HUDEP-2 (cell line): ENCODE data around the gene MGAT1.
"Not testable (repeated sequence)": the region's sequence is repeated elsewhere in the genome, so short reads cannot be mapped to it uniquely, and the experiment has no call there.

Experiments
- DNase-seq, 76 experiments: peaks; one replicate each; lab custom pipeline; 2025; ENCODE audit not compliant: unreplicated experiment in 76 of 76; lab: John Stamatoyannopoulos, UW

The MGAT1 gene

DNA sequence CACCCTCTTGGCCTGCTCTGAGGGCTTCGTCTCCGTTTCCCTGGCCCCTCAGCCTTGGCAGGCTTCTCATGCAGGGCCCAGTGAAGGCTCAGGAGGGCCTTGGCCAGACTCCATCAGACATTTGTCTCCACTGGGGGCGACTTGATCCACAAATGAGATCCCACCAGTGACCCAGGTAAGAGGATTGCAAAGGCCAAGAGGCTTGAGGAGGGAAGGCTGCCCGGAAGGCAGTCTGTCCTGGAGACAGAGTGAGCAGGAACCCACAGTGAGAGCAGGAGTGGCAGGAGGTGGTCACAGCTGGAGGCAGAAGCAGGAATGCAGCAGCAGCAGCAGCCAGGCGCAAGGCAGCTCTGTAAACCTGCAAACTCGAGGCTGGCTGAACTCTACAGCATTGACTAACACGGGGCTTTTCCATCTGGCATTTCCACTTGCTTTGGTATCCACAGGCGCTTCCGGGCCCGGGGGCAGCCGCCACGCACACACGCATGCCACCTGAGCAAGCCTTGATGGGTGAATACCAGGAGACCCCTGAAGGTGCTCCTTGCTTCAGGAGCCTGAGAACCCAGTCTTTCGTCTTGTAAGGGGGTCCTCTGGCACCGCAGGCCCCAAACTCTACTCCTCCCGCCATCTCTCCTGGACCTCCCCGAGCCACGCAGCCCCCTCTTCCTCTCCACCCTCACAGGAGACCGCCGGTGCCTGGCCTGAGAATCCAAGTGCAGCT, 14.7 kb downstream of the MGAT1 start:
- no peak for DNase-seq

DNA sequence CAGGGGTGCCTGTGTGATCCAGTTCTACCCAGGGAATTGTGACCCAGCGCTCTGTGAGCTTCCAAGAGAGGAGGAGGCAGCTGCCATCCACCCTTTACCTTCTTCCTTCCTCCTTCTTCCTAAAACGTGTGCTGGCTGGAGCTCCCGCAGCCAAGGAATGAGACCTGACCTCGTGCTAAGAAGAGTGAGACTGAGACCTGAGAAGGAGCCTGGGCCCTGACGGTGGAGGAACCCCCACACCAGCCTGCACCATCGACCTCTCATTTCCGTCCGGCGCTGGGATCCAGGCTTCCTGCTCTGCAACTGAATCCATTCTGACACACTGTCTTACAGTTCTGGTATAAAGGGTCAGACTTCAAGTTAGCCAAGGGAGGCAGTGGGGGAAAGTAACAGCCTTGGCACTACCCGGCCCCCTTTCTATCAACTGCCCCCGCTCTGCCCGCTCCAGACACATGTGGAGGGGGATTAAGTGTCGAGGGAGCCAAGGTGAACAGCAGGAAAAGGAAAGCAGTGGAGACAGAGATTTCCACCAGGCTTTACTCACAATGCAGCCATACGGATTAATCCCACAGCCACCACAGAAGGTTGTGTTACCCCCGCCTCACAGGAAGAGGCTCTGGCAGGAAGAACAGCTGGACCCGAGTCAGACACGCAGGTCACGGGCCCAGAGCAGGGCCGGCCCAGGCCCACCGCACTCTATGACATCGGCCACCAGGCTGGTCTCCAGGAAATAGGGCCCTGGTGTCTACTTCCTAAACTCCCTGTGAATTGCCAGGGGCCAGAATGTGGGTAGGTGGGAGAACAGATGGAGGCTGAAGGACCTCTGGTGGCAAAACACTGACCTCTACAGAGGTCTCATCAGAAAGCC, 15.8 kb downstream of the MGAT1 start:
- no peak for DNase-seq

GRCh38 chr5:180785794-180786221, 16.8 kb downstream of the MGAT1 start:
- DNase-seq: peak in 1 of 76 experiments; percentile 10

DNA sequence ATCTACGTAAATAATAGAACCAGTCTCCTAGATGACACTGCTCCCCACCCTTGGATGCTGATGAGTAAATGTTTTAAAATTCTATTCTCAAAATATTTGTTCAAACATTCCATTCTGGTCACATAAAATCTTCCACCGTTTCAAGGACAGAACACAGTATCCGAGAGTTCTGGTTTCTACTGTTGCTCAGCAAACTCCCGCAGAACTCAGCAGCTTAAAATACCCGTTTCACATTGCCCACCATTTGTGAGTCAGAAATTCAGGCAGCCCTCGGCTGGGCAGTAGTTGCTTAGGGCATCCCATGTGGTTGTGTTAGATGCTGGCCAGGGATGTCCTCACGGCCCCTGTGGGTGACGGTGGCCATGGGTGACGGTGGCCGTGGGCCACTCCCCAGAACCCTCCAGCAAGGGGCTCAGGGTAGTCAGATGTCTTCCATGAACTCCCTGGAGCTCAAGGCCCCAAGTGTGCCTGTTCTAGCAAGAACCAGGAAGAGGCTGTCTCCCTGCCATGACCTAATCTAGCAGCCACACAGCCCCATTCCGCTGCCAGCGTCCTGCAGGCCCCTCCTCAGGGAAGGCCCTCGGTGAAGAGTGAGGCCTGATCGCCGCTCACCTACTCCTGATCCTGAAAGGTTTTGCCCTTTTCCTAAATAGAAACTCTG, 17.4 kb downstream of the MGAT1 start:
- DNase-seq: no peak

DNA sequence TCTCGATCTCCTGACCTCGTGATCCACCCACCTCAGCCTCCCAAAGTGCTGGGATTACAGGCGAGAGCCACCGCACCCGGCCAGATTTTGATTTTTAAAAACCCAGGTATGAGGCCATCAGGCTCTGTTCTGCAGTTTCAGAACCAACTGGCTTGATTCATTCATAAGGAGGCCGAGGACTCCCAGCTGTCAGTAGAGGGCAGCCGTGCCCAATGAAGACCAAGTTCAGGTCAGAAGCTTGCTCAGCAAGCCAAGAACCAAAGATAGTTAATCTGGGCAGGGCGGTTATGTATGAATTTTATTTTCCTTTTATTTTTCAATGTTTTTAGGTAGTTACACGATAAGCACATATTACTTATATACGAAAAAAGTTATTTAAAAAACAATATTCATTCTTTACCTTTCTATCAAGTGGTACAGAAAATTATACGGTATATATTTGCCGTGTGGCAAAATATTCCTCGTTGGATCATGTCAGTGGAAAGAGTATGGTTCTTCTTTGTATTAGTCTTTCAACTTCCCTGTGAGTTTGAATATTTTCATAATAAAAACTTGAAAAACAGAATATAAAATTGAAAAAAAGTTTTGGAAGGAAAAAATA, 18.0 kb downstream of the MGAT1 start:
- peak in 72 of 76 experiments; percentile 24 to 86 (median 68) for DNase-seq

DNA sequence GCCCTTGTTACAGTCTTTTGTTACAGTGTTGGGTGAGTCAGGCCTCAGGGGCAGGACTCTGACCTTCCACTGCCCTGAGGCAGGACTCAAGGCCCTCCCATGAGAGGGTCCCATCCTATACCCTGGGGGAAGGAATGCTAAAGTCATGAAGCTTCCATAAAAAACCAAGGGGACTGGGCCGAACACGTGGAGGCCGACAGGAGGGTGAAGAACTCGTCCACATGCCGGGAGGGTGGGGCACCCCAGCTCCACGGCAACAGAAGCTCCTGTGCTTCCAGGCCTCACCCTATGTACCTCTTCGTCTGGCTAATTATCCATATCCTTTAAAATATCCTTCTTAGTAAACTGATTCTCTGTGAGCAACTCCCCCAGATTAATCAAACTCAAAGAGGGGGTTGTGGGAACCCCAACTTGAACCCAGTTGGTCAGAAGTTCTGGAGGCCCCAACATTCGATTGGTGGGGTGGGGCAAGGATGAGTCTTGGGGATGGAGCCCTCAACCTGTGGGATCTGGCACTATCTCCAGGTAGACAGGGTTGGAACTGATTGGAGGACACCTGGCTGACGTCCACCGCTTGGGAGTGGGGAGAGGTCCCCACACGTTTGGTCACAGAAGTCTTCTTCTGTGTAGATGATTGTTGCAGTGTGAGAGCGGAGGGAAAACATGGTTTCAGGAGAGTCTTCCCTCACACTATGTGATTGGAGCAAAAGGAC, 19.1 kb downstream of the MGAT1 start:
- no peak for DNase-seq

DNA sequence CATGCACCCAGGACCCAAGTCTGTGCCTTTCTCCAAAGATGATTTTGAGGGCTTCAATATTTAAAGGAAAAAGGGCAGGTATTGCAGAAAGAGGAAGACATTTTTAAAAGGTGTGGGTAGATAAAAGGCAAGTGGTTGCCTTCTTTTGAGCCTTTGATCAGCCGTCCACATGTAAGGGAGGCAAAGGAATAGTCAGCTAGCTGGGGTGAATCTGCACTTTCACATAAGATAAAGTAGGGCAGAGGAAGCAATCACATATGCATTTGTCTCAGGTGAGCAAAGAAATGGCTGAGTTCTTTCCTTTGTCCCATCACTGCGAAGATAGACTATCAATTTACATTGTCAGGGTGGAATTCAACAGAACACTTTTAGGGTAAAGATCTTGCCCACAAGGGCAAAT, 19.9 kb downstream of the MGAT1 start:
- DNase-seq: peak in 5 of 76 experiments; percentile 15 to 52 (median 26)

GRCh38 chr5:180781900-180782326, 20.7 kb downstream of the MGAT1 start:
- peak in 69 of 76 experiments; percentile 13 to 85 (median 55) for DNase-seq

- DNase-seq: peak in 4 of 76 experiments; percentile 18 to 33 (median 26)
Measured at GRCh38 chr5:180779985-180780610, 22.5 kb downstream of the MGAT1 start.

GRCh38 chr5:180777475-180777874, 25.1 kb downstream of the MGAT1 start:
- DNase-seq: no peak

DNA sequence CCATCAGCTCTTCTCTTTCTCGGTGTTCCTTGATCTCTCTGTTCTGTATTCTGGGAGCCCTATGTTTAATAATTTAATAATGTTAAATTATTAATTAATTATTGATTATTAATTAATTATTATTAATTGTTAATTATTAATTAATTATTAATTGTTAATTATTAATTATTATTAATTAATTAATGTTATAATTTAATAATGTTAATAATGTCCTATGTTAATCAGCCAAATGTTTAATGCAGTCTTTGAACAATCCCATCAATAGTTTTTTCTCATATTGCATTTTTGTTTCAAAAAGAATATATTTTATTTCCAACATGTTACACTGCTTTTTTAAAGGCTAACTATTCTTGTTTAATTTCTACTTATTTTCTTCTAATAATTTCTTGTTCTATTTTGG, 26.2 kb downstream of the MGAT1 start:
- DNase-seq: no peak

DNA sequence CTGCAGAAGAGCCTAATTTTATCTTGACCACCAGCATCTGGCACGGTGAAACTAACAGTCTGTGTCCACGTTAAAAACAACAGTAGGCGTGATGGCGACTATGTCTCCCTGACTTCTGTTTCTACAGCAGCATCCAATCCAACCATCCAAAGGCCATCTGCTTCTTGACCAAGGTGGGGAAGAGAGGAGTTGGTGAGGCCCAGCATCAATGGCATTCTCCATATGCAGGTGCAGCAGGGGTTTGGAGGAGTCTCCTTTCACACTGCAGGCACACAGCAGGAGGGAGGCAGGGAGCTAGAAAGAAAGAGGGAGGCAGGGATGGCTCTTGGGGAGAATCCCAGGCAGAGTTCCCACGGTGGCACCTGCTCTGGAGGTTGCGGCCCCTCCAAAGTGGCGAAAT, 27.0 kb downstream of the MGAT1 start:
- DNase-seq: no peak

GRCh38 chr5:180771839-180772238, 30.8 kb downstream of the MGAT1 start:
- no peak for DNase-seq

GRCh38 chr5:180769821-180770220, 32.8 kb downstream of the MGAT1 start:
- DNase-seq: no peak

- DNase-seq: no peak
Measured at GRCh38 chr5:180755601-180756000, 47.0 kb downstream of the MGAT1 start.

- no peak for DNase-seq
Measured at GRCh38 chr5:180744253-180744652, 58.4 kb downstream of the MGAT1 start.

DNA sequence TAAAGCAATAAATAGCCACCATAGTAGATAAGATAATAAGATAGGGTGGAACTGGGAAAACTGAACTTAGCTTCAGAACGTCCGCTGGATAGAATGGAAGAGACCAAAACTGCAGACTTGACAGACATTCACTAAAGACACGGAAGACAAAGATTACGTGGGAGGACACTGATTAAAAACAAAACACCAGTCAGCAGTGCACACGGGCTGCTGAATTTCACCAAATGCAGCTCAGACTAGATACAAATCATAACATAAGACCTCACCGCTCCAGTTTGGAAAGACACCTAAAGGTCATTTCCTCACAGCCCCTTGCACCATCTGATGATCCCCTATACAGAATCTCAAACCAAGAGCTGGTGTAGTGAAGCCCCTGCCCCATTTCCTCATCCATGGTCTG, 59.9 kb downstream of the MGAT1 start:
- no peak for DNase-seq

DNA sequence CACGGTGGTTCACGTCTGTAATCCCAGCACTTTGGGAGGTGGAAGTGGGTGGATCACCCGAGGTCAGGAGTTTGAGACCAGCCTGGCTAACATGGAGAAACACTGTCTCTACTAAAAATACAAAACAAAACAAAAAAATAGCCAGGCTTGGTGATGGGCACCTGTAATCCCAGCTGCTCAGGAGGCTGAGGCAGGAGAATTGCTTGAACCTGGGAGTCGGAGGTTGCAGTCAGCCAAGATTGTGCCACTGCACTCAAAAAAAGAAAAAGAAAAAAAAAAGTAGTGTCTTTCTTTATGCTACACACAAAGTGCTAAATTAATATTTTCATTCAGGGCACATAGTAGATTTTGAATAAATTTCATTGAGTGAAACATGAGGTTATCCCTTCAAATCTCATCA, 61.7 kb downstream of the MGAT1 start:
- DNase-seq: not testable (repeated sequence)

DNA sequence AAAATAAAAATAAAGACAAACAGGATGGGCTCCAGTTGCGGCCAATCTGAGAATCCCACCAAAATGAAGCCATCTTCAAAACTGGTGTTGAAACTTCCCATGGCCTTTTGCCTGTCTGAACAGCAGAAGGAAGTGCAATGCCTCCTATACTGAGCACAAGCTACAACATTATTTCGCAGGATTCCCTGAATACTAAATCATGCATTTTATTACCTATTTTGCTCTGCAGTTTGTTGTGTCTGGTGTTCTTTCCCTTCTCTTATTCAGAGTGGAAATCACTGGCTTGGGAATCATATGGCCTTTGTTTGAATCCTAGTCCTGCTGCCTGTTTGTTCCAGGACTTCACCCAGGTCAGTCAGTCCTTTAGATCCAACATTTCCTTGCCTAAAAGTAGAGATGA, 62.6 kb downstream of the MGAT1 start, which contains the start of gene OR2Y1:
Gene OR2Y1 (minus strand): TSS at position 101 of the 400 bp plus-strand sequence. CDS start 0 bp downstream, at position 101.
- no peak for DNase-seq

DNA sequence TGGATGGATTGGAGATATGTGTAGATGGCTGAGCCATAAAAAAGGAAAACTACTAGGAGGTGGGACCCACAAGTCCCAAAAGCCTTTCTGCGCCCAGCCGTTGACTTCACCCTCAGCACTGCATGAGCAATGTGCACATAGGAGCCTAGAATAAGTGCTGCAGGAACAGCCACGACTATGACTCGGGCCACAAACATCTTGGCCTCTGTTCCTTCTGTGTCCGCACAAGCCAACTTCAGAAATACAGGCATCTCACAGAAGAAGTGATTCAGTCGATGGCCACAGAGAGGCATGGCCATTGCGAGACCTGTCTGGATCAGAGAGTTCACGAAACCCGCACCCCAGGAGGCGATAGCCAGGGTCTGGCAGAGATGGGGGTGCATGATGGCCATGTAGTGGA, 63.3 kb downstream of the MGAT1 start:
- no peak for DNase-seq
